ENCODE data around the gene SLC25A14. TPM values are rescaled to one million over a fixed set of nuclear protein-coding genes. Genes with fewer than 3 reads are reported as not detected.

SLC25A14 gene, protein sequence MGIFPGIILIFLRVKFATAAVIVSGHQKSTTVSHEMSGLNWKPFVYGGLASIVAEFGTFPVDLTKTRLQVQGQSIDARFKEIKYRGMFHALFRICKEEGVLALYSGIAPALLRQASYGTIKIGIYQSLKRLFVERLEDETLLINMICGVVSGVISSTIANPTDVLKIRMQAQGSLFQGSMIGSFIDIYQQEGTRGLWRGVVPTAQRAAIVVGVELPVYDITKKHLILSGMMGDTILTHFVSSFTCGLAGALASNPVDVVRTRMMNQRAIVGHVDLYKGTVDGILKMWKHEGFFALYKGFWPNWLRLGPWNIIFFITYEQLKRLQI
- total RNA-seq (10 to 100 TPM in 2 of 5 donors, 1 to 10 TPM in 3; 1.2 to 19.3 (median 1.8) TPM), polyA plus RNA-seq (10 to 100 TPM in 2 of 3 donors, 1 to 10 TPM in 1; 7.4 to 14.6 (median 11.2) TPM)
- long read RNA-seq, donor 1, partial matches to known transcripts, result 0 of 1 reads
- long read RNA-seq, donor 1, other reads (novel, unspliced or antisense), result 0 of 1 reads
- long read RNA-seq, donor 2, partial matches to known transcripts, result 0 of 1 reads
- long read RNA-seq, donor 2, other reads (novel, unspliced or antisense), result 0 of 1 reads
- long read RNA-seq, donor 3, result 0 reads
- long read RNA-seq, donor 4, partial matches to known transcripts, result 0 of 1 reads
- long read RNA-seq, donor 4, other reads (novel, unspliced or antisense), result 0 of 1 reads
- long read RNA-seq, donor 5, result 0 reads
- long read RNA-seq, donor 6, partial matches to known transcripts, result 0 of 5 reads
- long read RNA-seq, donor 6, other reads (novel, unspliced or antisense), result 0 of 5 reads
- long read RNA-seq, donor 7, partial matches to known transcripts, result 0 of 2 reads
- long read RNA-seq, donor 7, other reads (novel, unspliced or antisense), result 0 of 2 reads
- long read RNA-seq, donor 8, partial matches to known transcripts, result 0 of 3 reads
- long read RNA-seq, donor 8, other reads (novel, unspliced or antisense), result 0 of 3 reads
- long read RNA-seq, donor 9, partial matches to known transcripts, result 0 of 1 reads
- long read RNA-seq, donor 9, other reads (novel, unspliced or antisense), result 0 of 1 reads
- long read RNA-seq, donor 10, result 0 reads

DNA sequence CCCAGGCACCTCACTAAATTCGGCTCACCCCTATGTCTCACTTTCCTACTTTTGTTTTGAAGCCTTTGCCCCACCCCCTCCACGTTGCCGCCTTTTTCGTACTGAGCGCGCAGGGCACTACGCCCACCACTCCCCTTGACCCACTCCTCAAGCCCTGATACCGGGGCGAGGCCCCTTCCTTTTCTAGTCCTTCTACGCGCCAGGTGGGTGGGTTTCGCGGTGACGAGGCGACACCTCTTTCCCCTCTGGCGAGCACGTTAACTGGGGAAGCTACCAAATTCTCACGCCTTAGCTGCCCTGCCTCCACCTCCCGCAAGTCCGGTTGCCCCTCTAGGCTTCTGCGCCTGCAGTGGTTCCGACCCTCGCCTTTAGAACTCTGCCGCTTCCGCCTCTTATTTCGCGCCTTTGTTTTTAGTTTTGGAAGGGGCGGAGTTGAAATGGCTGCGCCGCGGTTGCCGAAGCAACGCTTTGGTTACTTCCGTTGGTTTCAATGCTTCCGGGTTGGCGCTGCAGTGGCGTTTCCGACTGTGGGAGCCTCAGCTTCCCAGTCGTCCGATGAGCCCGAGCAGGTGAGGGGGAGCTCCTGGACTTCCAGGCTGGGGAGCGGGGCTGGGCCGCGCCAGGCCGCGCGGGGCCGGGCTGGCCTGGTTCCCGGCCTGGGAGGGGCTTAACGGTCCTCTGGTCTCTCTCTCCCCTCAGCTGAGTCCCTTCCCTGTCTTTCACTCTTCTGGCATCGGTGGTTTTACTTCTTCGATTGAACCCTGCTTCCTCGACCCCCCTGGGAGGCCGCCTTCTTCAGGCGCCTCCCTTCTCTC is at the start of gene SLC25A14:
Gene SLC25A14, plus strand, starts transcription at position 512 of the 815 bp plus-strand sequence. CDS start 360 bp downstream, outside the sequence.
- no peaks in the 10 kb centered on the region for H3K9me3 ChIP-seq
- intact Hi-C loops (cut with DNase I; ENCODE audit: low total_unique reads), result no loop called here

DNA sequence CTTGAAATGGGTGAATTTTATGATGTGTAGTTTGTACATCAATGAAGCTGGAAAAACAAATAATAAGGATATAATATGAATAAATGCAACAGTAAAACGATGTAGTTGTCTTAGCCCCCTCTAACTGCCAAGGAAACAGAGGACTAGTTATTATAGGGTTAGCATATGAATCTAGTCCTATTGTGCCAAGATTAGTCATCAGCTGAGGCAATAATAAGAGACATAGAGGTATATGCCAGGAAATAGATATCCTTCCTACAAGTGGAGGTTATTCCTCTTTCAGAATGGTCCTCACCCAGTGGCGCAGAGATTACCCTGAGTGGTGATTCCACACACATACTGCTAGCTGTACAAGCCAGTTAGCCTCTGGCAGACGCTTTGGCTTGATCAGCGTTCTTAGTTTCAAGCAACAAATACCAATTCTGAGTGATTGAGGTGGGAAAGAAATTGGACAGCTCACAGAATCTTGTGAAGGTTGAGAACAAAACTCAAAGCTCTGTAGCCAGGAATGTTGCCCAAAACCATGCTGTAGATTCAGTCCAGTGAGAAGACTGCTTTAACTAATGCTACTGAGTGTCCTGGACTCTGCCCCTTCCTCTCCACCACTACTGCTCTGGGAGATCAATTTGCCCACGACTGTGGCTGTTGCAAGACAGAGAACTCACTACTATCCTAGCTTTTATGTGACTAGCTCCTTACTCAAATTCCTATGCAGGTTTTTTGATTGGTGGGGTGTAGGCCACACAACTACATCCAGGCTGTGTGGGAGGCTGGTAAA is 44.0 kb upstream of the SLC25A14 start:
- no peak overlapping the region for H3K4me3 ChIP-seq
- TF ChIP-seq POLR2A (IDR thresholded peaks at IDR 0.05) (no peak), POLR2AphosphoS5 (IDR thresholded peaks at IDR 0.05) (no peak), EP300 (IDR thresholded peaks at IDR 0.05) (no peak), CTCF (IDR thresholded peaks at IDR 0.05) (no peak)
- H3K27ac ChIP-seq, result no peak overlapping the region
- DNase-seq, result no peak
- H3K4me1 ChIP-seq, result no peaks in the 10 kb centered on the region
- no peaks in the 10 kb centered on the region for H3K36me3 ChIP-seq
- H3K27me3 ChIP-seq, result peaks cover 0 to 7% (median 0%) of the 10 kb centered on the region in 3 donors
- 55 to 82% (median 69%) methylated on average over 5 of the region's 5 CpGs for WGBS, 5 donors
- intact Hi-C loops (cut with DNase I; ENCODE audit: low total_unique reads), result no loop called here
- peaks cover 0 to 12% (median 3%) of the 10 kb centered on the region in 4 donors for H3K9me3 ChIP-seq

More for the DNA sequence above, at the start of gene SLC25A14:
- Histone ChIP-seq H3K27me3 (no peaks in the 10 kb centered on the region), H3K27ac (peak within 1 kb of the TSS; percentile 34 to 79 (median 64)), H3K4me1 (peaks cover 0 to 16% (median 2%) of the 10 kb centered on the region in 4 donors), H3K36me3 (no peaks in the 10 kb centered on the region), H3K4me3 (peak within 1 kb of the TSS; percentile 58 to 79 (median 73))
- TF ChIP-seq POLR2A (IDR thresholded peaks at IDR 0.05) (no peak), POLR2AphosphoS5 (IDR thresholded peaks at IDR 0.05) (peak; percentile 11 to 65 (median 34))
- peak; percentile 77 to 93 for DNase-seq
- WGBS, 5 donors, result 0 to 34% (median 5%) methylated on average over 39 to 55 of the region's 55 CpGs

- no peaks in the 10 kb centered on the region for H3K36me3 ChIP-seq
- no peak overlapping the region for H3K27ac ChIP-seq
- TF ChIP-seq CTCF (IDR thresholded peaks at IDR 0.05) (no peak), POLR2A (IDR thresholded peaks at IDR 0.05) (no peak), POLR2AphosphoS5 (IDR thresholded peaks at IDR 0.05) (no peak), EP300 (IDR thresholded peaks at IDR 0.05) (no peak)
- no peak overlapping the region for H3K4me3 ChIP-seq
- H3K4me1 ChIP-seq, result no peaks in the 10 kb centered on the region
- WGBS, 5 donors, result 62 to 89% (median 71%) methylated on average over 3 of the region's 3 CpGs
- intact Hi-C loops (cut with DNase I; ENCODE audit: low total_unique reads), result no loop called here
- DNase-seq, result no peak
- H3K27me3 ChIP-seq, result peaks cover 0 to 7% (median 0%) of the 10 kb centered on the region in 3 donors
- peaks cover 0 to 10% (median 3%) of the 10 kb centered on the region in 4 donors for H3K9me3 ChIP-seq
Measured at GRCh38 chrX:130296297-130296678, 43.4 kb upstream of the SLC25A14 start.

DNA sequence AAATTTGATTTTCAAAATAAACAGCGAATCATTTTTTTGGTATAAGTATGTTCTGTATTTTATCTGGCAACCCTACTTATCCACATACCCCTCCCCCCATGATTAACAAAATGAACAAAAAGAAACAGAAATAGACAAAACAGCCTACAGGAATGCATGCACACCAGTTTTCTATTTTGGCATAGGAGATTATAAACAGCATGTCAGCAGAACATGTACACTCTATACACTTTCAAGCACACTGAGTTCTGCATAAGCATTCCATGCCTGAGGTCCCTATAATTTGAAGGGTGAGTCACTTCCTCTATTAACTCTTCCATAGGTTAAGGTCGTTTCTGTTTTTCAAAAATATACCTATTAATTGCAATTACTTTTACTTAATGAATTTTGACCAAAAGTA is 43.0 kb upstream of the SLC25A14 start:
- peaks cover 0 to 7% (median 0%) of the 10 kb centered on the region in 3 donors for H3K27me3 ChIP-seq
- peaks cover 0 to 5% (median 1%) of the 10 kb centered on the region in 4 donors for H3K9me3 ChIP-seq
- no peaks in the 10 kb centered on the region for H3K36me3 ChIP-seq
- no peaks in the 10 kb centered on the region for H3K4me1 ChIP-seq
- intact Hi-C loops (cut with DNase I; ENCODE audit: low total_unique reads), result no loop called here
- 34 to 58% (median 46%) methylated on average over 2 of the region's 2 CpGs for WGBS, 5 donors
- no peak overlapping the region for H3K4me3 ChIP-seq
- no peak for TF ChIP-seq CTCF (IDR thresholded peaks at IDR 0.05)
- no peak for TF ChIP-seq POLR2A (IDR thresholded peaks at IDR 0.05)
- no peak for TF ChIP-seq EP300 (IDR thresholded peaks at IDR 0.05)
- no peak for TF ChIP-seq POLR2AphosphoS5 (IDR thresholded peaks at IDR 0.05)
- no peak for DNase-seq
- no peak overlapping the region for H3K27ac ChIP-seq

Measured in stomach (tissue), 19 donors.